GM21529 (cell line): ENCODE results near the gene CLEC18B.
"Not testable (repeated sequence)": the region's sequence is repeated elsewhere in the genome, so short reads cannot be mapped to it uniquely, and the experiment has no call there.

ENCODE experiments used
- ATAC-seq: cut with Tn5 transposase; IDR thresholded peaks from one replicate; pipeline ENCODE4 v1.9.1; 2021; ENCODE audit not compliant: unreplicated experiment

CLEC18B gene

DNA sequence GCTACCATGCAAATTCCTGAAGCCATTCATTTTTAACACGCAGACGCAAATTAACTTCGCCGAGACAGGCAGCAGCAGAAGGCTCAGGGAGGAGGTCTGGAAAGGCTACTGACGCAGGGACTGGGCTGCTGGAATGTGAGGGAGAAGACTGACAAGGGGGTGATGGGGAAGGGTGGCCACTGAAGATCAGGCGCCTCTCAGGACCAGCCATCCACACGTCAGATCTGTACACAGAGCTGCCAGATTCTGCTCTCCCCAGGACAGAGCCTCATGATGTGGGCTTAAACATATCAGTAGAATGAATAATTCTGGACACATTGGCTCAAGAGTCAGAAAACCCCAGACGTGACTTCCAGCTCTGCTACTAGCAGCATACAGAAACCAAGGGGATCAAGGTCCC lies 25.6 kb upstream of the CLEC18B start:
- ATAC-seq = no peak

DNA sequence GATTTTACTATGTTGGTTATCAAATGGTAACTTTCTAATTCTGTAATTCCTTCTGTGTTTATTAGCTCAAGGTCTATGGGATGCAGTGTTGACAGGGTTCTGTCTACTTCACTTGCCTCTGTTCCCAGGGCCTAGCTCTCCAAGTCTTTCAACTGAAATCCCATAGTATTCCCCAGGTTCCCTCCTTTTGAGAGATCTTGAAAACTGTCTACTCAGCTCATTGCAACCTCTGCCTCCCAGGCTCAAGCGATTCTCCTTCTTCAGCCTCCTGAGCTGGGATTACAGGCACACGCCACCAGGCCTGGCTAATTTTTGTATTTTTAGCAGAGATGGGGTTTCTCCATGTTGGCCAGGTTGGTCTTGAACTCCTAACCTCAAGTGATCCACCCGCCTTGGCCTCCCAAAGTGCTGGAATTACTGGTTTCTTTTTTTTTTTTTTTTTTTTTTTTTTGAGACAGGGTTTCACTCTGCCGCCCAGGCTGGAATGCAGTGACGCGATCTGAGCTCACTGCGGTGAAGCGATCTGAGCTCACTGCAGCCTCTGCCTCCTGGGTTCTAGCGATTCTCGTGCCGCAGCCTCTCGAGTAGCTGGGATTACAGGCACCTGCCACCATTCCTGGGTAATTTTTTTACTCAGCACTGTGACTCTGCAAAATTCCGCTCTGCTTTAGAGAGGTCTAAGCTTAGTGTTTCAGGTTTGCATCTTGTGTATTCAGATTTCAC lies 22.5 kb upstream of the CLEC18B start:
- not testable (repeated sequence) for ATAC-seq

GRCh38 chr16:74439685-74440084 lies 18.4 kb upstream of the CLEC18B start:
- ATAC-seq = no peak

DNA sequence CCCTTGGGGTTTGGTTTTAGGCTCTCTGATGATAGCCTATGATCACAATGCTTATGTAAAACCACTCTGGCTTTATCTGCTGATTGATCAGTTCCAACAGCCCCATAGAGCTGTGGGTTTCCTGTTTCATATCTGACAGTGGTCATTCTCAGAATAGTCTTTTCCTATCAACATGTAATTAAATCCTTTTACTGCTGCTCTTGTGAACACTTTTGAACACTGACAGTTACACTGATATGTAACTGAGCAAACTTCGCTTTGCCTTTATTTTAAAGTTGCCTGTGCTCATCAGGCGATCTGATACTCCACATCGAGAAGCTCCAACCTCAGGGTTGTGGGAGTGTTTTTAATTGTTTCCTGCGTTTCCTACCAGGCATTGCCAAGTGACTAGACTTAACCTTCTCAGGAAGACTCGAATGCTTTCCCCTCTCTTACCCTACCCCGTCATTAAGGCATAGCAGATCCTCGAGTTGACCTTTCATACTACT lies 17.3 kb upstream of the CLEC18B start:
- no peak for ATAC-seq

DNA sequence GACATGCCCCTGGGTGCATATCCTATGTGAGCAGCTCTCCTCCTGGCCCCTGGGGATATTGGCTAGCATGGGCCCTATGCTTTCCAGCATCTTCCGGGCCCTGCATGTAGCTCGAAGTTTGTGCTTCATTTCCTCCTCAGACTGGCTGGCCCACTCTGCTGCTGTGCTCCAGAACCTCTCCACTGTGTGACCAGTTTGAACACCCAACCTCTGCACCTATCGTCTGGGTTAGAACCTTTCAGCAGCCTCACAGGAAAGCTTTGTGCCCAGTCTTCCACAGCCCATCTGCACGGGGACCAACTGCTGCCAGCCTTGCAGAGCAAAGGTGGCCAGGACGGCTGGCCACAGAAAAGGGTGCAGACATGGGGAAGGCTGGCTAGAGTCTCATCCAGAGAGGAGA lies 10.2 kb upstream of the CLEC18B start:
- no peak for ATAC-seq

DNA sequence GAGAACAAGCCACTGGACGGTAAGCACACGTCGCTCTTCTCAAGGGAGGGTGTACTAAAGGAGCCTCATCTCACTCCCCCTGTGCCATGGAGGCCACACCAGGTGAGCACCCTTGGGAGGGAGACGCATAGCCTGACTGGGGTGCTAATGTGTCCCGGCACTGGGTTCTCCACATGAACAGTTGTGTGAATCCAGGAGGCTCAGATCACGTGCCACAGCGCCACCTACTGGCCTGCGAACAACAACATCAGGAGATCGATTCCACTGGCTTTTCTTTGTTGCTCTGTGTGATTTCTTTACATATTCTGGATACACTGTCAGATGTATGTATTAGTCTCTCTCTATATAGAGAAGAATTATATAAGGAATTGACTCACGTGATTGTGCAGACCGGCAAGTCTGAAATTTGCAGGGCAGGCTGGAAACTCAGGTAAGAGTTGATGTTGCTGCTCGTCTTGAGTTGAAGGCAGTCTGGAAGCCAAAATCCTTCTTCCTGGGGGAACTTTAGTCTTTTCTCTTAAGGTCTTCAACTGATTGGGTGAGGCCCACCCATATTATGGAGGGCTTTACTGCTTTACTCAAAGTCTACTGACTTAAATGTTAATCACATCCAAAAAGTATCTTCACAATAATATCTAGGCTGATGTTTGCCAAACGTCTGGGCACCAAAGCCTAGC lies 8.9 kb upstream of the CLEC18B start:
- peak; percentile 83 for ATAC-seq

DNA sequence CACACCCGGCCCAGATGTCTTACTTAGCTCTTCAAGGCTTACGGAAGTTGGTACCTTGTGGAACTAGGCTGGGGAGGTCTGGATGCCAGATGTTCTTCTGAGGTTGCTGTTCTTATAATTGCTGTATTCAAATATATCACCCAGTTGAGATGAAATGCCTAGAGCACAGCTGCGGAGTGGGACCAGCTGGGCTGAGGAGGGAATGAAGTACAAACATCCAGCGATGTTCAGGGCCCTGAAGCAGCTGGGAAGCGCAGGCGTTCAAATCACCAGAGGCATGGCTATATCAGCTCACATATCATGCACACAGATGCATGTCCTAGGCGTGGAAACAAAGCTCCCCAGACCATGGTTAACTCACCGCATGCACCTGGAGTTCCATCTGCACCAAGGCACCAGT lies 7.2 kb upstream of the CLEC18B start:
- ATAC-seq = not testable (repeated sequence)

DNA sequence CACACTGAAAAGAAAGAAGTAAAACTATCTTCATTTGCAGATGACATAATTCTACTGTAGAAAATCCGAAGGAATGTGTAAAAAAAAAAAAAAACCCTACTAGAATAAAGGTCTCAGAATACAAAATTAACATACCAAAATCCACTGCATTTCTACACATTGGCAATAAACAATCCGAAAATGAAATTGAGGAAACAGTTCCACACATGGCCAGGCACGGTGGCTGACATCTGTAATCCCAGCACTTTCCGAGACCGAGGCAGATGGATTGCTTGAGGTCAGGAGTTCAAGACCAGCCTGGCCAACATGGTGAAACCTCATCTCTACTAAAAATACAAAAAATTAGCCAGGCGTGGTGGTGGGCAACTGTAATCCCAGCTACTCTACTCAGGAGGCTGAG lies 4.5 kb upstream of the CLEC18B start:
- not testable (repeated sequence) for ATAC-seq

DNA sequence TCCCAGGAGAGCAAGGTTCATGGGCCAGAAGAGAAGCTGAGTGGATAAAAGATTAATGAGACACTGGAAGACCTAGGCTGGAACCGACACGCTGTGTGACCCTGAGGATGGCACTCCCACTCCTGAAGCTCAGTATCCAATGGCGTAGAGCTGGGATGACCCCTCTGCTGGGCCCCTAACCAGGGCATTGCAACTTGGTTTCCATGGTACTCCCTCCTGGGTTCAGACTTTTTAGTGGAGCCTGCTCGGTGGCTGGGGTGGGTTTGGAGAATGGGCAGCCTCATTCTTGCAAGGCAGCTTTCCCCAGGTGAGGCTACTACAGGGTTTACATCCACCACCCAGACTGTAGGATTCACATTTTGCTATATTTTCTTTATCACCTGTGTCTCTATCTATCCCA lies 2.4 kb upstream of the CLEC18B start:
- not testable (repeated sequence) for ATAC-seq

DNA sequence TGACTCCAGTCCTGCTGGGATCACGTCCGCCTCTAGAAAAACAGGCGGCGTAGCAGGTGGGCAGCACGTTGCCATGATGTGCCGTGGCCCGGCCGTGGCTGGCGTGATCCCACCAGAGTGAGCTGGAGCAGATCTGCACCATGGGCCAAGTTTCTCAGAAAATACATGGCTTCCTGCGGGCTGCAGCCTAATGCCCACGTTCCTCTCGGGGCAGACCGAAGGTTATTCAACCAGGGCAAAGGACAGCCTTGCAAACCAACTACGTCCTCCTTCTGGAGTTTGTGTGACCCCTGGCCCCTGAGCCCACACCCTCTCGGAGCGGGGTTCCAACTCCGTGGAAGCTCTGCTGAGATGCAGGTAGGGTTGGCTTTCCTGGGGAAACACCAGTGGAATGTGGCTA lies 808 bp upstream of the CLEC18B start:
- not testable (repeated sequence) for ATAC-seq

GRCh38 chr16:74421482-74421785 lies 156 bp upstream of the CLEC18B start:
- not testable (repeated sequence) for ATAC-seq

- ATAC-seq = not testable (repeated sequence)
These were observed 1.5 kb downstream of the CLEC18B start for GRCh38 chr16:74419811-74420210.

GRCh38 chr16:74417897-74418296 lies 3.4 kb downstream of the CLEC18B start:
- not testable (repeated sequence) for ATAC-seq

- not testable (repeated sequence) for ATAC-seq
These were observed 7.4 kb downstream of the CLEC18B start for GRCh38 chr16:74413920-74414319.

DNA sequence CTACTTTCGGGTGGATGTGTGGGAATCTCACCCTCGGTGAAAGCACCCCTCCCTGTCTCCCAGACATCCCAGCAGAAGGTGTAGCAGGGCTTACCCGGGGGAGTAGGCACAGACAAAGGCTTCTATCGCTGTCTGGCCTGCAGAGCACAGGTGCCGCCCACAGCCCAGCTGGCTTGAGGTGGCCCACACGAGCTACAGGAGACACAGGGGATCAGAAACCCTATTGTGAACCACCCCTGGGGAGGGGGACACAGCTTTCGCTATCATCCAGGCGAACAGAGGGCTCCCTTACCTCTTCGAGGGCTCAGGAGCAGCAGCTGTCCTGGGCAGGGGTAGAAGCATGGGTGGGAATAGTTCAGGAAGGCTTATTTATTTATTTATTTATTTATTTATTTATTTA lies 7.8 kb downstream of the CLEC18B start:
- ATAC-seq = not testable (repeated sequence)

DNA sequence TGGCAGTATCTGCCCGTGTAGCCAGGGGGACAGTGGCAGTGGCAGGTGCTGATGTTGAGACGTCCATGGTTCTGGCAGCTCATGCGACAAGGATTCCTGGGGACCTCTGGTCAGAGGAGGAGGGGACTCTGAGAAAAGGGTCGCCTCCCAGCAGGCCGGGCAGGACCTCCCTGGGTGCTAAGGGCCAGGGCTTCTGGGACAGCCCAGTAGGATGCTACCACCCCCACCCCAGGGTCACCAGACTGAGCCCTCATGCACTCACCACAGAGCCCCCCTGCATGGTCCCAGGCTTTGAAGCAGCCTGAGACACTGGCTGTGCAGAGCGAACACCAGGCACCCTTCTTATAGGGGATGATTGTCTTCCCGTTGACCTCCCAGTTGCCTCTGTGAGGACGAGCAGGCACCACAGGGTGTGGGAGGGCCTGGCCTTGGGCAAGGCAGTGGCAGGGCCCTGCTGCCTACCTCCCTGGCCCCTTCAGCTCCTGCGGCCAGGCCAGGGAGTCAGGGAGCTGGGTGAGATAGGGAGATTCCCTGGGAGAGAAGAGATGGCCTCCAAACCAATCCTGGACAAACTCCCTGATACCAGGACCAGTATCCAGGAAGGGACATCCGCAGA lies 8.4 kb downstream of the CLEC18B start:
- ATAC-seq = not testable (repeated sequence)

- ATAC-seq = not testable (repeated sequence)
These were observed 9.0 kb downstream of the CLEC18B start for GRCh38 chr16:74412138-74412774.

- ATAC-seq = not testable (repeated sequence)
These were observed 10.3 kb downstream of the CLEC18B start for GRCh38 chr16:74410981-74411380.

- not testable (repeated sequence) for ATAC-seq
These were observed 11.0 kb downstream of the CLEC18B start for GRCh38 chr16:74410057-74410957.

GRCh38 chr16:74409185-74409981 lies 11.9 kb downstream of the CLEC18B start:
- not testable (repeated sequence) for ATAC-seq
